ENCODE data around the gene WDR33. TPM values are rescaled to one million over a fixed set of nuclear protein-coding genes. Genes with fewer than 3 reads are reported as not detected.
"Not testable (repeated sequence)": the region's sequence is repeated elsewhere in the genome, so short reads cannot be mapped to it uniquely, and the experiment has no call there.

The WDR33 gene
- total and polyA plus RNA-seq, 8 donors = 7.9 to 99.9 (median 20.3) TPM

- Histone ChIP-seq H3K27ac (no peak overlapping the region), H3K27me3 (no peaks in the 10 kb centered on the region), H3K36me3 (no peaks in the 10 kb centered on the region), H3K4me3 (no peak overlapping the region), H3K9me3 (no peaks in the 10 kb centered on the region), H3K4me1 (peaks cover 37 to 77% (median 55%) of the 10 kb centered on the region in 4 donors)
- intact Hi-C loops (cut with DNase I; ENCODE audit: low total_unique reads) = loop anchor here (5.0 kb wide), 1 partner anchor 54 kb away; no protein-coding TSS in a partner anchor
- WGBS, 5 donors = 57 to 78% (median 69%) methylated on average over 3 of the region's 3 CpGs
- DNase-seq = no peak
- TF ChIP-seq POLR2AphosphoS5 (IDR thresholded peaks at IDR 0.05) = no peak
- TF ChIP-seq POLR2A (IDR thresholded peaks at IDR 0.05) = no peak
- TF ChIP-seq CTCF (IDR thresholded peaks at IDR 0.05) = no peak
Observed at GRCh38 chr2:127807678-127808353, 3.2 kb downstream of the WDR33 start.

DNA sequence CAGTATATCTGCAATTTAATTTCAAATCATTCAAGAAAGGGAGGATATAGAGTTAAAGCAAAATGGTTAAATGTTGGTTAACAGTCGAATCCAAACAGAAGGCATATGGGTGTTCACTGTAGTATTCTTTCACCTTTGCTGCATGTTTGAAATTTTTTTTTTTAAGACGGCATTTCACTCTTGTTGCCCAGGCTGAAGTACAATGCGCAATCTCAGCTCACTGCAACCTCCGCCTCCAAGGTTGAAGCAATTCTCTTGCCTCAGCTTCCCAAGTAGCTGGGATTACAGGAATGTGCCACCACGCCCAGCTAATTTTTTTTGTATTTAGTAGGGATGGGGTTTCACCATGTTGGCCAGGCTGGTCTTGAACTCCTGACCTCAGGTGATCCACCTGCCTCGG, 4.1 kb downstream of the WDR33 start:
- H3K4me1 ChIP-seq = peaks cover 37 to 85% (median 59%) of the 10 kb centered on the region in 4 donors
- H3K27me3 ChIP-seq, H3K9me3 ChIP-seq, H3K27ac ChIP-seq, H3K36me3 ChIP-seq, H3K4me3 ChIP-seq: not testable (repeated sequence)
- peak in 1 of 2 donors; percentile 17 for DNase-seq
- whole genome bisulfite sequencing, 5 donors = 63 to 79% (median 75%) methylated on average over 6 of the region's 6 CpGs
- intact Hi-C loops (cut with DNase I; ENCODE audit: low total_unique reads) = loop anchor here (5.0 kb wide), 1 partner anchor 55 kb away; no protein-coding TSS in a partner anchor

GRCh38 chr2:127805491-127805890, 5.5 kb downstream of the WDR33 start:
- intact Hi-C loops (cut with DNase I; ENCODE audit: low total_unique reads) = loop anchor here (5.0 kb wide), 1 partner anchor 57 kb away; no protein-coding TSS in a partner anchor
- H3K4me1 ChIP-seq = peaks cover 37 to 90% (median 60%) of the 10 kb centered on the region in 4 donors
- H3K4me3 ChIP-seq = no peak overlapping the region
- no peak overlapping the region for H3K27ac ChIP-seq
- 79 to 83% (median 81%) methylated on average over 6 of the region's 6 CpGs for WGBS, 5 donors
- no peak for DNase-seq
- TF ChIP-seq EP300 (IDR thresholded peaks at IDR 0.05) = no peak
- no peak for TF ChIP-seq CTCF (IDR thresholded peaks at IDR 0.05)
- TF ChIP-seq POLR2A (IDR thresholded peaks at IDR 0.05) = no peak
- no peak for TF ChIP-seq POLR2AphosphoS5 (IDR thresholded peaks at IDR 0.05)
- no peaks in the 10 kb centered on the region for H3K27me3 ChIP-seq
- peaks cover 0 to 11% (median 8%) of the 10 kb centered on the region in 4 donors for H3K36me3 ChIP-seq
- H3K9me3 ChIP-seq = no peaks in the 10 kb centered on the region

DNA sequence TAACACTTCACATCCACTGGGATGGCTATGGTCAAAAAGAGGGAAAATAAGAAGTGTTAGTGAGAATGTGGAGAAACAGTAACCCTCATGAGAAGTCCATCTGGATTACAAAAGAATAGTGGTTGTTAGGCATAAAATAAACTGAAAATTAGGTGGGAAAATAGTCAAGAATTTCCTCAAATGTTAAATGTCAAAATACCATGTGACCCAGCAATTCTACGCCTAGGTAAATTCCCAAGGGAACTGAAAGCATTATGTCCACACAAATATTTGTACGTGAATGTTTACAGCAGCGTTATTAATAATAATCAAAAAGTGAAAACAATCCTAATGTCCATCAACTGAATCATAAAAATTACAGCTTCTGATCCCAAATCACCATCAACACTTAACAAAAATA, 11.0 kb downstream of the WDR33 start:
- Histone ChIP-seq H3K27ac (no peak overlapping the region), H3K4me1 (peaks cover 0 to 92% (median 44%) of the 10 kb centered on the region in 4 donors), H3K27me3 (no peaks in the 10 kb centered on the region), H3K9me3 (no peaks in the 10 kb centered on the region), H3K4me3 (no peak overlapping the region), H3K36me3 (peaks cover 0 to 14% (median 8%) of the 10 kb centered on the region in 4 donors)
- intact Hi-C loops (cut with DNase I; ENCODE audit: low total_unique reads) = no loop called here
- whole genome bisulfite sequencing, 5 donors = 61 to 84% (median 69%) methylated on average over 3 of the region's 3 CpGs
- no peak for DNase-seq
- TF ChIP-seq POLR2AphosphoS5 (IDR thresholded peaks at IDR 0.05) (no peak), POLR2A (IDR thresholded peaks at IDR 0.05) (no peak), EP300 (IDR thresholded peaks at IDR 0.05) (no peak)

DNA sequence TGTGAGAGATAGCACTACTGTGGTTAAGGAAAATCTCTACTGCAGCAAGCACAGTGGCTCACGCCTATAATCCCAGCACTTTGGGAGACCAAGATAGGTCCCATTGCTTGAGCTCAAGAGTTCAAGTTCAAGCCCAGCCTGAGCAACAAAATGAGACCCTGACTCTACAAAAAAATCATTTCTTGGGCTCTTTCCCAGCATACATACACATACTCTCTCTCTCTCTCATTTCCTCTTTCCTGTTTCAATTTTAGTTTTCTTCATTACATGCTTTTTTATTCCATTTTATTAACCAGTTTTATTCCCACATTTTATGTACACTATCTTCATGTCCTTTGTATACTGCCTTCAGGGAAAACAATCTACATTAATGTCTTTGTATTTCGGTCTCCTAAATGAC, 14.6 kb downstream of the WDR33 start:
- Histone ChIP-seq H3K4me1 (peaks cover 0 to 84% (median 43%) of the 10 kb centered on the region in 4 donors), H3K27me3 (no peaks in the 10 kb centered on the region), H3K36me3 (peaks cover 0 to 9% (median 6%) of the 10 kb centered on the region in 4 donors), H3K9me3 (no peaks in the 10 kb centered on the region), H3K4me3 (no peak overlapping the region), H3K27ac (no peak overlapping the region)
- no peak for DNase-seq
- WGBS, 5 donors = 75 to 92% (median 90%) methylated on average over 2 of the region's 2 CpGs
- intact Hi-C loops (cut with DNase I; ENCODE audit: low total_unique reads) = no loop called here
- TF ChIP-seq EP300 (IDR thresholded peaks at IDR 0.05) = no peak
- TF ChIP-seq CTCF (IDR thresholded peaks at IDR 0.05) = no peak

GRCh38 chr2:127794901-127795300, 16.1 kb downstream of the WDR33 start:
- H3K27ac ChIP-seq; intact Hi-C loops (cut with DNase I; ENCODE audit: low total_unique reads); H3K36me3 ChIP-seq; H3K4me3 ChIP-seq; H3K27me3 ChIP-seq; DNase-seq; H3K9me3 ChIP-seq: not testable (repeated sequence)
- H3K4me1 ChIP-seq = peaks cover 0 to 80% (median 42%) of the 10 kb centered on the region in 4 donors
- 89 to 95% (median 92%) methylated on average over 6 of the region's 6 CpGs for WGBS, 5 donors
